Stomach (tissue), 4 donors: Measurements from ENCODE around the gene PECR.

Experiments used
- CTCF ChIP-seq, 7 experiments: fragments of 450-650 bp in 4 of 7; fragments of 200-600 bp in 3 of 7; sonication (generic) in 3 of 7; IDR thresholded peaks; one replicate each; pipeline ENCODE4 v1.5.1; 2016 to 2019; ENCODE audit warnings: antibody characterized with exemption in 7 of 7, control low read depth in 2 of 7, mild to moderate bottlenecking in 1 of 7
- EP300 ChIP-seq: sonication (generic); formaldehyde crosslinking; IDR thresholded peaks from one replicate; pipeline ENCODE4 v1.6.1; 2017; ENCODE audit warnings: antibody characterized with exemption

- TF ChIP-seq CTCF (IDR thresholded peaks at IDR 0.05) (no peak), EP300 (no peak)
Observed at GRCh38 chr2:216004697-216005283, 76.8 kb downstream of the PECR start.
